AG10803 (cell line): Measurements from ENCODE around the gene PACS2.

Source experiments
- DNase-seq: peaks from one replicate; pipeline ENCODE4 v3.0.0; 2010; ENCODE audit warnings: low read depth
- H3K4me3 ChIP-seq: 2 replicates; pipeline ENCODE4 v1.5.1; 2011; ENCODE audit warnings: mild to moderate bottlenecking, low read length, control low read depth
- CTCF ChIP-seq: conservative IDR thresholded peaks from 2 replicates; pipeline ENCODE4 v1.5.1; 2011; ENCODE audit warnings: mild to moderate bottlenecking, low read length, control low read depth, inconsistent platforms

PACS2 gene

GRCh38 chr14:105368910-105369652, 54.5 kb downstream of the PACS2 start:
- TF ChIP-seq CTCF: no peak
- H3K4me3 ChIP-seq: no peak overlapping the region
- no peak for DNase-seq

- DNase-seq: no peak
- no peak overlapping the region for H3K4me3 ChIP-seq
- no peak for TF ChIP-seq CTCF
Measured at GRCh38 chr14:105369653-105370040, 55.1 kb downstream of the PACS2 start.

- no peak for TF ChIP-seq CTCF
- no peak for DNase-seq
- no peak overlapping the region for H3K4me3 ChIP-seq
Measured at GRCh38 chr14:105374389-105374788, 59.8 kb downstream of the PACS2 start.

GRCh38 chr14:105375635-105376057, 61.1 kb downstream of the PACS2 start:
- TF ChIP-seq CTCF: no peak
- DNase-seq: no peak
- H3K4me3 ChIP-seq: no peak overlapping the region

GRCh38 chr14:105376521-105377440, 62.2 kb downstream of the PACS2 start:
- H3K4me3 ChIP-seq: no peak overlapping the region
- DNase-seq: no peak
- no peak for TF ChIP-seq CTCF

- no peak for TF ChIP-seq CTCF
- DNase-seq: no peak
- no peak overlapping the region for H3K4me3 ChIP-seq
Measured at GRCh38 chr14:105377555-105378182, 63.1 kb downstream of the PACS2 start.
